SK-N-SH (cell line): ENCODE data around the gene PRKCA. TPM values are rescaled to one million over a fixed set of nuclear protein-coding genes. Genes with fewer than 3 reads are reported as not detected.

ENCODE experiments used
- CTCF ChIA-PET: fragments of 300-600, 350-600 bp; formaldehyde crosslinking; extraction: SDS; loops from one replicate; lab custom pipeline; 2021; lab: Yijun Ruan, JAX
- POLR2A ChIA-PET: fragments of 350-600 bp; sonication (Branson Sonifier 250); formaldehyde crosslinking; extraction: SDS; loops from one replicate; lab custom pipeline; 2020; ENCODE audit warnings: antibody characterized with exemption, inconsistent platforms; lab: Yijun Ruan, JAX
- DNase-seq: peaks from one replicate; pipeline ENCODE4 v3.0.0; 2012
- H2AFZ ChIP-seq: fragments of 200-600 bp; sonication (generic); 2 replicates; pipeline ENCODE4 v1.8.1; 2016; ENCODE audit warnings: antibody characterized with exemption, mild to moderate bottlenecking, low read depth
- H3F3A ChIP-seq: fragments of 200-600 bp; sonication (generic); replicated peaks from 2 replicates; pipeline ENCODE3; 2016; ENCODE audit warnings: antibody characterized with exemption, mild to moderate bottlenecking; ENCODE audit not compliant: insufficient read depth
- H3K27ac ChIP-seq, 2 experiments: fragments of 200-500 bp in 1 of 2; fragments of 200-600 bp in 1 of 2; sonication (Bioruptor generic) in 1 of 2; sonication (generic), shearing (Covaris generic) in 1 of 2; 2 replicates each; pipeline versions ENCODE4 v1.5.1 to v1.6.1; 2014 to 2016; ENCODE audit warnings: low read depth in 2 of 2, inconsistent platforms in 1 of 2, low read length in 1 of 2, mild to moderate bottlenecking in 1 of 2, mixed read lengths in 1 of 2
- H3K27me3 ChIP-seq: fragments of 200-600 bp; sonication (generic), shearing (Covaris generic); 2 replicates; pipeline ENCODE4 v1.6.1; 2016; ENCODE audit warnings: mixed run types; ENCODE audit not compliant: insufficient read depth
- H3K36me3 ChIP-seq, 2 experiments: fragments of 200-500 bp in 1 of 2; fragments of 200-600 bp in 1 of 2; sonication (Bioruptor generic) in 1 of 2; sonication (generic) in 1 of 2; replicated peaks in 1 of 2; 2 replicates each; pipeline versions ENCODE3 to v1.5.1; 2014 to 2016; ENCODE audit warnings: low read length in 1 of 2, mild to moderate bottlenecking in 1 of 2; ENCODE audit not compliant: insufficient read depth in 2 of 2, control insufficient read depth in 1 of 2
- H3K4me1 ChIP-seq, 2 experiments: fragments of 200-500 bp in 1 of 2; fragments of 200-600 bp in 1 of 2; sonication (Bioruptor generic) in 1 of 2; sonication (generic), shearing (Covaris generic) in 1 of 2; 2 replicates each; pipeline versions ENCODE4 v1.5.1 to v1.6.1; 2014 to 2016; ENCODE audit warnings: low read depth in 1 of 2, low read length in 1 of 2, mixed run types in 1 of 2; ENCODE audit not compliant: insufficient read depth in 2 of 2, control insufficient read depth in 1 of 2
- H3K4me2 ChIP-seq: fragments of 200-600 bp; sonication (generic), shearing (Covaris generic); 2 replicates; pipeline ENCODE4 v1.6.1; 2017; ENCODE audit warnings: mixed run types
- H3K4me3 ChIP-seq, 2 experiments: fragments of 200-500 bp in 1 of 2; fragments of 200-600 bp in 1 of 2; sonication (Bioruptor generic) in 1 of 2; sonication (generic), shearing (Covaris generic) in 1 of 2; 2 replicates each; pipeline versions ENCODE4 v1.5.1 to v1.8.1; 2014 to 2016; ENCODE audit warnings: low read depth in 2 of 2, inconsistent platforms in 1 of 2, low read length in 1 of 2, mild to moderate bottlenecking in 1 of 2, mixed read lengths in 1 of 2, moderate library complexity in 1 of 2
- H3K79me2 ChIP-seq: fragments of 200-600 bp; sonication (generic); 2 replicates; pipeline ENCODE4 v1.8.1; 2017; ENCODE audit warnings: mild to moderate bottlenecking; ENCODE audit not compliant: insufficient read depth
- H3K9ac ChIP-seq: fragments of 200-600 bp; sonication (generic); 2 replicates; pipeline ENCODE4 v1.6.1; 2017; ENCODE audit warnings: mixed run types
- H3K9me2 ChIP-seq: fragments of 200-600 bp; sonication (generic); 2 replicates; pipeline ENCODE4 v1.6.1; 2017; ENCODE audit warnings: mixed run types
- H3K9me3 ChIP-seq: fragments of 200-600 bp; sonication (generic); 2 replicates; pipeline ENCODE4 v1.6.1; 2017; ENCODE audit warnings: mixed run types, mild to moderate bottlenecking, moderate library complexity
- H4K20me1 ChIP-seq: fragments of 200-600 bp; sonication (generic); 2 replicates; pipeline ENCODE4 v1.6.1; 2017; ENCODE audit warnings: mild to moderate bottlenecking, mixed run types; ENCODE audit not compliant: insufficient read depth
- CHD2 ChIP-seq: fragments of 150-350 bp; IDR thresholded peaks from 2 replicates; pipeline ENCODE4 v1.6.1; 2018; ENCODE audit warnings: low read length; ENCODE audit not compliant: partially characterized antibody
- ELF1 ChIP-seq: IDR thresholded peaks from 2 replicates; pipeline ENCODE4 v1.4.0; 2012
- FOSL2 ChIP-seq: IDR thresholded peaks from 2 replicates; pipeline ENCODE4 v1.4.0; 2012; ENCODE audit warnings: low read depth, mild to moderate bottlenecking, moderate library complexity, borderline replicate concordance
- FOXM1 ChIP-seq: IDR thresholded peaks from 2 replicates; pipeline ENCODE4 v1.4.0; 2012; ENCODE audit warnings: low read depth, mild to moderate bottlenecking
- GATA2 ChIP-seq: sonication (generic); formaldehyde crosslinking; IDR thresholded peaks from 2 replicates; pipeline ENCODE4 v1.5.0; 2020; ENCODE audit warnings: mild to moderate bottlenecking, missing genetic modification reagents
- JUND ChIP-seq: IDR thresholded peaks from 2 replicates; pipeline ENCODE4 v1.4.0; 2012
- NRF1 ChIP-seq: IDR thresholded peaks from 2 replicates; pipeline ENCODE4 v1.6.1; 2012; ENCODE audit warnings: low read depth, mild to moderate bottlenecking, low read length
- RAD21 ChIP-seq: IDR thresholded peaks from 2 replicates; pipeline ENCODE4 v1.6.1; 2012; ENCODE audit warnings: mild to moderate bottlenecking, low read length
- RCOR1 ChIP-seq: fragments of 150-350 bp; IDR thresholded peaks from 2 replicates; pipeline ENCODE4 v1.6.1; 2017; ENCODE audit warnings: antibody characterized with exemption, low read length
- RFX5 ChIP-seq: IDR thresholded peaks from 2 replicates; pipeline ENCODE4 v1.6.1; 2012; ENCODE audit warnings: mild to moderate bottlenecking, improper control_type of control experiment, low read length
- SIN3A ChIP-seq: IDR thresholded peaks from 2 replicates; pipeline ENCODE4 v1.6.1; 2012; ENCODE audit warnings: low read depth, mild to moderate bottlenecking, low read length, moderate library complexity, borderline replicate concordance
- TAF1 ChIP-seq: IDR thresholded peaks from 2 replicates; pipeline ENCODE4 v1.6.1; 2012; ENCODE audit warnings: low read depth, mild to moderate bottlenecking, low read length, moderate library complexity, borderline replicate concordance
- TCF12 ChIP-seq: IDR thresholded peaks from 2 replicates; pipeline ENCODE4 v1.4.0; 2012
- YY1 ChIP-seq: IDR thresholded peaks from 2 replicates; pipeline ENCODE4 v1.4.0; 2012; ENCODE audit warnings: low read depth, mild to moderate bottlenecking
- WGBS: methylation state at CpG from one replicate; pipeline ENCODE4 v1.1.6; 2017; ENCODE audit warnings: low lambda C conversion rate; 5-methylcytosine and 5-hydroxymethylcytosine counted together
- polyA plus RNA-seq, 3 experiments: library from polyadenylated mRNA; depleted of rRNA; stranded (reverse); fragments of >200 nt; gene quantifications; 2 replicates each; pipeline ENCODE4 v1.2.3, GENCODE V29; 2012
- TF ChIP-seq, protein P1 (sequence below): IDR thresholded peaks from 2 replicates; pipeline ENCODE4 v1.4.0; 2012; ENCODE audit warnings: low read depth, borderline replicate concordance
- TF ChIP-seq, protein P2 (sequence below): IDR thresholded peaks from 2 replicates; pipeline ENCODE4 v1.6.1; 2012; ENCODE audit warnings: mild to moderate bottlenecking, low read depth, low read length, moderate library complexity
- TF ChIP-seq, protein P3 (sequence below): IDR thresholded peaks from 2 replicates; pipeline ENCODE4 v1.4.0; 2012; ENCODE audit warnings: low read depth, borderline replicate concordance
- TF ChIP-seq, protein P4 (sequence below): fragments of 150-350 bp; IDR thresholded peaks from 2 replicates; pipeline ENCODE4 v1.6.1; 2016; ENCODE audit warnings: mild to moderate bottlenecking, low read depth, low read length

The PRKCA gene
- polyA plus RNA-seq, 1 of the 3 experiments (the other 2 are of a cell fraction), result 108 TPM

DNA sequence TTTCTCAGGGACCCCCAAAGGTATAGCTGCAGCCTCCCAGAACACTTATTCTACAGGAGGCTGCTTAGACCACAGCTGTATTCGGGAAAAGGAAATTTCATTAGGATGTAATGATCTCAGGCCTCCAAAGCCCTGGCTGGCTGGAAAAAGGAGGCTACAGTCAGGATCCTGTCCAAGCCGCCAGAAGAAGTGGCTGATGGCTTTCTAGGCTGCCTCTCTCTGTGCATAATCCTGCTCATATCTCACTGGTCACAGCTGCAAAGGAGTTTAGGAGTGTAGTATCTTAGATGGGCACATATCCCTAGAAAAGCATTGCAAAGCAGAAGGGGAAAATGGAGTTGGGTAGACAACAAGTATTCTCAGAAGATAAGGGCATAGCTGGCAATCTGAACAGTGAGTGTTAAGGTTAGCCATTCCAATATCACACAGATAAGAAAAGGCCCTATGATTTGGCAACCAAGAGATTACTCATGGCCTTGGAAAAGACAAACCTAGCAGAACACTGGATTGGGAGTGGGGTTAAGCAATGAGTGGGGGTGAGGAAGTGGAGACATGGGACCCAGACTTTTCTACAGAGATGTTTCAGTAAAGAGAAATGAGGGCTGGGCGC is 26.0 kb upstream of the PRKCA start:
- H3K27ac ChIP-seq, result peak overlapping the region in 1 of 2 experiments; percentile 80; a peak in 2 of 4 replicates
- H4K20me1 ChIP-seq, result no peaks in the 10 kb centered on the region
- TF ChIP-seq, protein P1, sequence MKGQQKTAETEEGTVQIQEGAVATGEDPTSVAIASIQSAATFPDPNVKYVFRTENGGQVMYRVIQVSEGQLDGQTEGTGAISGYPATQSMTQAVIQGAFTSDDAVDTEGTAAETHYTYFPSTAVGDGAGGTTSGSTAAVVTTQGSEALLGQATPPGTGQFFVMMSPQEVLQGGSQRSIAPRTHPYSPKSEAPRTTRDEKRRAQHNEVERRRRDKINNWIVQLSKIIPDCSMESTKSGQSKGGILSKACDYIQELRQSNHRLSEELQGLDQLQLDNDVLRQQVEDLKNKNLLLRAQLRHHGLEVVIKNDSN, result no peak
- TF ChIP-seq RFX5, result no peak
- no peak for TF ChIP-seq RAD21
- no peak for TF ChIP-seq CHD2
- TF ChIP-seq GATA2 (CRISPR knock-in tag), result no peak
- no peak for TF ChIP-seq ELF1
- TF ChIP-seq, protein P2, sequence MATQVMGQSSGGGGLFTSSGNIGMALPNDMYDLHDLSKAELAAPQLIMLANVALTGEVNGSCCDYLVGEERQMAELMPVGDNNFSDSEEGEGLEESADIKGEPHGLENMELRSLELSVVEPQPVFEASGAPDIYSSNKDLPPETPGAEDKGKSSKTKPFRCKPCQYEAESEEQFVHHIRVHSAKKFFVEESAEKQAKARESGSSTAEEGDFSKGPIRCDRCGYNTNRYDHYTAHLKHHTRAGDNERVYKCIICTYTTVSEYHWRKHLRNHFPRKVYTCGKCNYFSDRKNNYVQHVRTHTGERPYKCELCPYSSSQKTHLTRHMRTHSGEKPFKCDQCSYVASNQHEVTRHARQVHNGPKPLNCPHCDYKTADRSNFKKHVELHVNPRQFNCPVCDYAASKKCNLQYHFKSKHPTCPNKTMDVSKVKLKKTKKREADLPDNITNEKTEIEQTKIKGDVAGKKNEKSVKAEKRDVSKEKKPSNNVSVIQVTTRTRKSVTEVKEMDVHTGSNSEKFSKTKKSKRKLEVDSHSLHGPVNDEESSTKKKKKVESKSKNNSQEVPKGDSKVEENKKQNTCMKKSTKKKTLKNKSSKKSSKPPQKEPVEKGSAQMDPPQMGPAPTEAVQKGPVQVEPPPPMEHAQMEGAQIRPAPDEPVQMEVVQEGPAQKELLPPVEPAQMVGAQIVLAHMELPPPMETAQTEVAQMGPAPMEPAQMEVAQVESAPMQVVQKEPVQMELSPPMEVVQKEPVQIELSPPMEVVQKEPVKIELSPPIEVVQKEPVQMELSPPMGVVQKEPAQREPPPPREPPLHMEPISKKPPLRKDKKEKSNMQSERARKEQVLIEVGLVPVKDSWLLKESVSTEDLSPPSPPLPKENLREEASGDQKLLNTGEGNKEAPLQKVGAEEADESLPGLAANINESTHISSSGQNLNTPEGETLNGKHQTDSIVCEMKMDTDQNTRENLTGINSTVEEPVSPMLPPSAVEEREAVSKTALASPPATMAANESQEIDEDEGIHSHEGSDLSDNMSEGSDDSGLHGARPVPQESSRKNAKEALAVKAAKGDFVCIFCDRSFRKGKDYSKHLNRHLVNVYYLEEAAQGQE, result no peak
- TF ChIP-seq, protein P3, sequence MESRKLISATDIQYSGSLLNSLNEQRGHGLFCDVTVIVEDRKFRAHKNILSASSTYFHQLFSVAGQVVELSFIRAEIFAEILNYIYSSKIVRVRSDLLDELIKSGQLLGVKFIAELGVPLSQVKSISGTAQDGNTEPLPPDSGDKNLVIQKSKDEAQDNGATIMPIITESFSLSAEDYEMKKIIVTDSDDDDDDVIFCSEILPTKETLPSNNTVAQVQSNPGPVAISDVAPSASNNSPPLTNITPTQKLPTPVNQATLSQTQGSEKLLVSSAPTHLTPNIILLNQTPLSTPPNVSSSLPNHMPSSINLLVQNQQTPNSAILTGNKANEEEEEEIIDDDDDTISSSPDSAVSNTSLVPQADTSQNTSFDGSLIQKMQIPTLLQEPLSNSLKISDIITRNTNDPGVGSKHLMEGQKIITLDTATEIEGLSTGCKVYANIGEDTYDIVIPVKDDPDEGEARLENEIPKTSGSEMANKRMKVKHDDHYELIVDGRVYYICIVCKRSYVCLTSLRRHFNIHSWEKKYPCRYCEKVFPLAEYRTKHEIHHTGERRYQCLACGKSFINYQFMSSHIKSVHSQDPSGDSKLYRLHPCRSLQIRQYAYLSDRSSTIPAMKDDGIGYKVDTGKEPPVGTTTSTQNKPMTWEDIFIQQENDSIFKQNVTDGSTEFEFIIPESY, result no peak
- no peak for TF ChIP-seq JUND
- TF ChIP-seq FOXM1, result no peak
- TF ChIP-seq FOSL2, result no peak
- no peak for TF ChIP-seq SIN3A
- TF ChIP-seq RCOR1, result no peak
- TF ChIP-seq NRF1, result no peak
- TF ChIP-seq, protein P4, sequence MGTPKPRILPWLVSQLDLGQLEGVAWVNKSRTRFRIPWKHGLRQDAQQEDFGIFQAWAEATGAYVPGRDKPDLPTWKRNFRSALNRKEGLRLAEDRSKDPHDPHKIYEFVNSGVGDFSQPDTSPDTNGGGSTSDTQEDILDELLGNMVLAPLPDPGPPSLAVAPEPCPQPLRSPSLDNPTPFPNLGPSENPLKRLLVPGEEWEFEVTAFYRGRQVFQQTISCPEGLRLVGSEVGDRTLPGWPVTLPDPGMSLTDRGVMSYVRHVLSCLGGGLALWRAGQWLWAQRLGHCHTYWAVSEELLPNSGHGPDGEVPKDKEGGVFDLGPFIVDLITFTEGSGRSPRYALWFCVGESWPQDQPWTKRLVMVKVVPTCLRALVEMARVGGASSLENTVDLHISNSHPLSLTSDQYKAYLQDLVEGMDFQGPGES, result no peak
- TF ChIP-seq TAF1, result no peak
- TF ChIP-seq TCF12, result no peak
- no peak for TF ChIP-seq YY1
- TF ChIP-seq, all 33 proteins: peak for 0
- Histone ChIP-seq H3K27me3 (no peaks in the 10 kb centered on the region), H3K9me2 (no peaks in the 10 kb centered on the region), H2AFZ (no peak overlapping the region), H3K9ac (peak overlapping the region; percentile 31; the same call in 1 of the 2 replicates), H3F3A (peaks cover 51% of the 10 kb centered on the region), H3K79me2 (peaks cover 6% of the 10 kb centered on the region; the same call in 1 of the 2 replicates), H3K36me3 (no peaks in the 10 kb centered on the region), H3K9me3 (no peaks in the 10 kb centered on the region), H3K4me2 (peak overlapping the region; percentile 71), H3K4me3 (no peak overlapping the region), H3K4me1 (peaks cover 3 to 37% of the 10 kb centered on the region in 2 experiments; a peak in 3 of 4 replicates)
- CTCF ChIA-PET, result interaction anchor here (0.7 to 1.6 kb wide), 6 partner anchors 10 to 438 kb away, joined by 3 to 5 read pairs (median 4); no protein-coding TSS in a partner anchor
- 60% methylated on average over 3 of the region's 3 CpGs for WGBS
- DNase-seq, result no peak
- POLR2A ChIA-PET, result no interaction called here
